Measurements from ENCODE around the gene TAMM41. TPM values are rescaled to one million over a fixed set of nuclear protein-coding genes. Genes with fewer than 3 reads are reported as not detected.
"Not testable (repeated sequence)": the region's sequence is repeated elsewhere in the genome, so short reads cannot be mapped to it uniquely, and the experiment has no call there.

The TAMM41 gene
- total RNA-seq, 2 experiments from 2014 or later: 30.7 to 33.1 TPM

DNA sequence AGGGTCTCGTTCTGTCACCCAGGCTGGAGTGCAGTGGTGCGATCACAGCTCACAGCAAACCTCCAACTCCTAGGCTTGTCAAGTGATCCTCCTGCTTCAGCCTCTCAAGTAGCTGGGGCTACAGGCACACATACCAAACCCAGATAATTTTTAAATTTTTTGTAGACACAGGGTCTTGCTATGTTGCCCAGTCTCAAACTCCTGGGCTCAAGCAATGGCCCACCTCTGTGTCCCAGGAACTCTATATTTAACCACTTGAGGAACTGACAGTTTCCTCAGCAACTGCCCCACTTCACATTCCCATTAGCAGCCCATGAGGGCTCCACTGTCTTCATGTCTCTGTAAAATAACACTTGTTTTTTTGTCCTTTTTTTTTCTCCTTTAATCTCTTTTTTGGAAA lies 68.4 kb downstream of the TAMM41 start:
- ChIA-PET POLR2A (no interaction called here), CTCF (no interaction called here)
- ATAC-seq (no peak), DNase-seq (no peak)
- H3K27ac Mint-ChIP-seq: no peak overlapping the region
- H3K4me1 Mint-ChIP-seq (ENCODE audit: low read depth): no peaks in the 10 kb centered on the region
- no peaks in the 10 kb centered on the region for H3K9me3 Mint-ChIP-seq
- no peak overlapping the region for H3K4me3 Mint-ChIP-seq
- no peaks in the 10 kb centered on the region for H3K27me3 Mint-ChIP-seq
- H3K36me3 Mint-ChIP-seq (ENCODE audit: low read depth): peaks cover 10% of the 10 kb centered on the region
- intact Hi-C loops (cut with micrococcal nuclease): no loop called here
- TF ChIP-seq, protein P1, sequence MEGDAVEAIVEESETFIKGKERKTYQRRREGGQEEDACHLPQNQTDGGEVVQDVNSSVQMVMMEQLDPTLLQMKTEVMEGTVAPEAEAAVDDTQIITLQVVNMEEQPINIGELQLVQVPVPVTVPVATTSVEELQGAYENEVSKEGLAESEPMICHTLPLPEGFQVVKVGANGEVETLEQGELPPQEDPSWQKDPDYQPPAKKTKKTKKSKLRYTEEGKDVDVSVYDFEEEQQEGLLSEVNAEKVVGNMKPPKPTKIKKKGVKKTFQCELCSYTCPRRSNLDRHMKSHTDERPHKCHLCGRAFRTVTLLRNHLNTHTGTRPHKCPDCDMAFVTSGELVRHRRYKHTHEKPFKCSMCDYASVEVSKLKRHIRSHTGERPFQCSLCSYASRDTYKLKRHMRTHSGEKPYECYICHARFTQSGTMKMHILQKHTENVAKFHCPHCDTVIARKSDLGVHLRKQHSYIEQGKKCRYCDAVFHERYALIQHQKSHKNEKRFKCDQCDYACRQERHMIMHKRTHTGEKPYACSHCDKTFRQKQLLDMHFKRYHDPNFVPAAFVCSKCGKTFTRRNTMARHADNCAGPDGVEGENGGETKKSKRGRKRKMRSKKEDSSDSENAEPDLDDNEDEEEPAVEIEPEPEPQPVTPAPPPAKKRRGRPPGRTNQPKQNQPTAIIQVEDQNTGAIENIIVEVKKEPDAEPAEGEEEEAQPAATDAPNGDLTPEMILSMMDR (IDR thresholded peaks at IDR 0.05): no peak

DNA sequence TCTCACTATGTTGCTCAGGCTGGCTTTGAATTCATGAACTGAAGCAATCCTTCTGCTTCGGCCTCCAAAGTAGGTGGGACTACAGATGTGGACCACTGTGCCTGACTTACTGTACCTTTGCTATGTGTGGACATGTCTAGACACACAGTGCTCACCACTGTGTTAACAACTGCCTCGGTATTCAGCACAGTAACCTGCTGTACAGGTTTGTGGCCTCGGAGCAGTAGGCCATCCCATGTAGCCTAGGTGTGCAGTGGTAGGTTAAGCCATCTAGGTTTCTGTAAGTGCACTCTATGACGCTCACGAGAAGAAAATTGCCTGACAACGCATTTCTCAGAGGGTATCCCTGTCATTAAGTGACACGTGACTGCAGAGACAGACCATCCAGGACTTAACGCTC lies 70.3 kb downstream of the TAMM41 start:
- CTCF ChIA-PET: no interaction called here

DNA sequence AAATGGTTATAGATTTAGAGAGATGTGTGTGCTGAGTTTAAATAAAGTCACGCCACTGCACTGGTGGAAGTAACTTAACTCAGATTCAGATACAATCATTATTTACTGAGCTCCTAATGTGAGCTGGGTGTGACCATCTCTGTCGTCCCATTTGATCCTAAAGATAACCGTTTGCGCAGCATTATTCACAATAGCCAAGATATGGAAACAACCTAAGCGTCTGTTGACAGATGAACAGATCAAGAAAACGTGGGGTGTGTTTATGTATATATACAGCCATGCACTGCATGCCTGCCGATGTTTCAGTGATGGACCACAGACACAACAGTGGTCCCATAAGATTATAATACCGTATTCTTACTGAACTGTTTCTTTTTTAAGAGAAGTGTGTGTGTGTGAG lies 71.2 kb downstream of the TAMM41 start:
- H3K9me3 Mint-ChIP-seq: no peaks in the 10 kb centered on the region
- H3K4me1 Mint-ChIP-seq (ENCODE audit: low read depth): peaks cover 9% of the 10 kb centered on the region
- DNase-seq (no peak), ATAC-seq (no peak)
- CTCF ChIA-PET: no interaction called here
- H3K27me3 Mint-ChIP-seq: no peaks in the 10 kb centered on the region
- POLR2A ChIA-PET: no interaction called here
- H3K4me3 Mint-ChIP-seq: no peak overlapping the region
- H3K36me3 Mint-ChIP-seq (ENCODE audit: low read depth): peaks cover 10% of the 10 kb centered on the region
- intact Hi-C loops (cut with micrococcal nuclease): no loop called here
- TF ChIP-seq, protein P1 (IDR thresholded peaks at IDR 0.05): no peak
- no peak overlapping the region for H3K27ac Mint-ChIP-seq

More for the DNA sequence above, 70.3 kb downstream of the TAMM41 start:
- POLR2A ChIA-PET: no interaction called here
- no peaks in the 10 kb centered on the region for H3K9me3 Mint-ChIP-seq
- no peaks in the 10 kb centered on the region for H3K27me3 Mint-ChIP-seq
- no peak for DNase-seq
- ATAC-seq: no peak
- TF ChIP-seq, protein P1 (IDR thresholded peaks at IDR 0.05): no peak
- no peak overlapping the region for H3K4me3 Mint-ChIP-seq
- H3K27ac Mint-ChIP-seq: no peak overlapping the region
- H3K36me3 Mint-ChIP-seq (ENCODE audit: low read depth): peaks cover 10% of the 10 kb centered on the region
- intact Hi-C loops (cut with micrococcal nuclease): no loop called here
- H3K4me1 Mint-ChIP-seq (ENCODE audit: low read depth): peaks cover under 1% of the 10 kb centered on the region

DNA sequence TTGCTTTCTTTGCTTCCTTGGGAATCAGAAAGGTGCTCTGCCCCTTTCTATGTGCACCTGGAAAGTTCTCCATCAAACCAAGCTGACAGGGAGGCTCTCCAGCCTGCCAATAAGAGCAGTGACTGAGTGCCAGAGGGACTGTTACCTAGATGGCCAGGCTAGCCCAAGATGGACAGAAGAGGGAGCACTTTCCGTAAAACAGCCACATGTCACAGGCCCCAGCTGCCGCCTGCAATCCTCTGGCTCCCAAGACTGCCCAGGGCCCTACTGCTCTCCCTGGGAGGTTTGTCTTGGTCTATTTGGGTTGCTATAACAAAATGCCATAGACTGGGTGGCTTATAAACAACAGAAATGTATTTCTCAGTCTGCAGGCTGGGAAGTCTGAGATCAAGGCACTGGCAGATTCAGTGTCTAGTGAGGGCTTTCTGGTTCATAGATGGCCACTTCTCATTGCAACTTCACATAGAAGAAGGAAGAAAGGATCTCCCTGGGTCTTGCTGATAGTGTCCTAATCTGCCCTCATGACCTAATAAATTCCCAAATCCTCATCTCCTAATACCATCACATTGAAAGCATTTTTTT lies 72.3 kb downstream of the TAMM41 start:
- H3K9me3 Mint-ChIP-seq: no peaks in the 10 kb centered on the region
- ChIA-PET POLR2A (no interaction called here), CTCF (interaction anchor here (0.6 to 2.1 kb wide), 2 partner anchors 9 to 41 kb away, joined by 3 to 7 read pairs; no protein-coding TSS in a partner anchor)
- H3K4me3 Mint-ChIP-seq: no peak overlapping the region
- no peak for DNase-seq
- intact Hi-C loops (cut with micrococcal nuclease): no loop called here
- peaks cover 18% of the 10 kb centered on the region for H3K4me1 Mint-ChIP-seq (ENCODE audit: low read depth)
- TF ChIP-seq, protein P1 (IDR thresholded peaks at IDR 0.05): no peak
- no peaks in the 10 kb centered on the region for H3K27me3 Mint-ChIP-seq
- H3K36me3 Mint-ChIP-seq (ENCODE audit: low read depth): peaks cover 5% of the 10 kb centered on the region
- no peak for ATAC-seq
- no peak overlapping the region for H3K27ac Mint-ChIP-seq

DNA sequence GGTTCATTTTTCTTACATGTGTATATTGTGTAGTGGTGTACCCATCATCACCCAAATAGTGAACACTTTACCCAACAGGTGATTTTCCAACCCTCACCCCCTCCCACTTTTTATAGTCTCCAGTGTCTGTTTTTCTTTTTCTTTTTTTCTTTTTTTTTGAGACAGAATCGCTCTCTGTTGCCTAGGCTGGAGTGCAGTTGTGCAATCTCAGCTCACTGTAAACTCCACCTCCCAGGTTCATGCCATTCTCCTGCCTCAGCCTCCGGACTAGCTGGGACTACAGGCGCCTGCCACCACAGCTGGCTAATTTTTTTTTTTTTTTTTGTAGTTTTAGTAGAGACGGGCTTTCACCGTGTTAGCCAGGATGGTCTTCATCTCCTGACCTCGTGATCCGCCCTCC lies 74.8 kb downstream of the TAMM41 start:
- ATAC-seq; intact Hi-C loops (cut with micrococcal nuclease); DNase-seq; H3K9me3 Mint-ChIP-seq; H3K36me3 Mint-ChIP-seq (ENCODE audit: low read depth); H3K27me3 Mint-ChIP-seq; H3K27ac Mint-ChIP-seq; POLR2A ChIA-PET; H3K4me3 Mint-ChIP-seq: not testable (repeated sequence)
- H3K4me1 Mint-ChIP-seq (ENCODE audit: low read depth): peaks cover 18% of the 10 kb centered on the region
- CTCF ChIA-PET: interaction anchor here (0.6 kb wide), 1 partner anchor 32 kb away, joined by 3 read pairs; no protein-coding TSS in a partner anchor

All from activated CD8-positive, alpha-beta T cell treated with anti-CD3 and anti-CD28 coated beads for 36 hours (primary cell).